Tibial nerve (tissue), 3 donors: ENCODE measurements around the gene LSM12.

Source experiments
- POLR2A ChIP-seq, 2 donors: fragments of 450-650 bp; IDR thresholded peaks; one replicate each; pipeline ENCODE4 v1.6.1; 2017; ENCODE audit warnings: antibody characterized with exemption in 2 of 2, mild to moderate bottlenecking in 2 of 2, moderate library complexity in 2 of 2
- TF ChIP-seq, protein P1 (sequence below), 5 experiments: fragments of 200-600 bp in 3 of 5; fragments of 450-650 bp in 2 of 5; sonication (generic) in 3 of 5; IDR thresholded peaks; one replicate each; pipeline ENCODE4 v1.5.1; 2016 to 2019; ENCODE audit warnings: antibody characterized with exemption in 5 of 5, mild to moderate bottlenecking in 3 of 5, moderate library complexity in 2 of 5

DNA sequence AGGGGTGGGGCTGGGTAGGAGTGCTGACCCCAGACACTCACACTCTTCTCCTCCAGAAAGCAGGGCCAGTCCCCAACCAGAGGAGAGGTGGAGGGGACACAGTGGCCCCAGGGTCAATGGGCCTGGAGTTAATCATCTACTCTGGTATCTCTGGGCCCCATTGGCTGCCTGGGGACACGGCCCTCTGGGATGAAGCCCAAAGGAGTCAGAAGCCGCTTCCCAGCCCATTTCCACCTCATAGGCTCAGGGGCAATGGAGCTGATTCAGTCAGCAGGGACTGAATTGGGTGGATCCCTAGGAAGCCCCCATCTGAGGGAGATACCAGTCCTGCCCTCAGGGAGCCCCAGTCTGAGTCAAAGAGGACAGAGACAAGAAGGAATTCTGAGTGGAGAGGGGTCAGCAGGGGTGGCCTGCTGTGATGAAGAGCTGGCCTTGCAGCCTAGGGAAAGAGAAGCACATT, 65.0 kb downstream of the LSM12 start:
- TF ChIP-seq, protein P1, sequence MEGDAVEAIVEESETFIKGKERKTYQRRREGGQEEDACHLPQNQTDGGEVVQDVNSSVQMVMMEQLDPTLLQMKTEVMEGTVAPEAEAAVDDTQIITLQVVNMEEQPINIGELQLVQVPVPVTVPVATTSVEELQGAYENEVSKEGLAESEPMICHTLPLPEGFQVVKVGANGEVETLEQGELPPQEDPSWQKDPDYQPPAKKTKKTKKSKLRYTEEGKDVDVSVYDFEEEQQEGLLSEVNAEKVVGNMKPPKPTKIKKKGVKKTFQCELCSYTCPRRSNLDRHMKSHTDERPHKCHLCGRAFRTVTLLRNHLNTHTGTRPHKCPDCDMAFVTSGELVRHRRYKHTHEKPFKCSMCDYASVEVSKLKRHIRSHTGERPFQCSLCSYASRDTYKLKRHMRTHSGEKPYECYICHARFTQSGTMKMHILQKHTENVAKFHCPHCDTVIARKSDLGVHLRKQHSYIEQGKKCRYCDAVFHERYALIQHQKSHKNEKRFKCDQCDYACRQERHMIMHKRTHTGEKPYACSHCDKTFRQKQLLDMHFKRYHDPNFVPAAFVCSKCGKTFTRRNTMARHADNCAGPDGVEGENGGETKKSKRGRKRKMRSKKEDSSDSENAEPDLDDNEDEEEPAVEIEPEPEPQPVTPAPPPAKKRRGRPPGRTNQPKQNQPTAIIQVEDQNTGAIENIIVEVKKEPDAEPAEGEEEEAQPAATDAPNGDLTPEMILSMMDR (IDR thresholded peaks at IDR 0.05): no peak
- no peak for TF ChIP-seq POLR2A (IDR thresholded peaks at IDR 0.05)
